ENCODE measurements around the gene HEMGN.

DNA sequence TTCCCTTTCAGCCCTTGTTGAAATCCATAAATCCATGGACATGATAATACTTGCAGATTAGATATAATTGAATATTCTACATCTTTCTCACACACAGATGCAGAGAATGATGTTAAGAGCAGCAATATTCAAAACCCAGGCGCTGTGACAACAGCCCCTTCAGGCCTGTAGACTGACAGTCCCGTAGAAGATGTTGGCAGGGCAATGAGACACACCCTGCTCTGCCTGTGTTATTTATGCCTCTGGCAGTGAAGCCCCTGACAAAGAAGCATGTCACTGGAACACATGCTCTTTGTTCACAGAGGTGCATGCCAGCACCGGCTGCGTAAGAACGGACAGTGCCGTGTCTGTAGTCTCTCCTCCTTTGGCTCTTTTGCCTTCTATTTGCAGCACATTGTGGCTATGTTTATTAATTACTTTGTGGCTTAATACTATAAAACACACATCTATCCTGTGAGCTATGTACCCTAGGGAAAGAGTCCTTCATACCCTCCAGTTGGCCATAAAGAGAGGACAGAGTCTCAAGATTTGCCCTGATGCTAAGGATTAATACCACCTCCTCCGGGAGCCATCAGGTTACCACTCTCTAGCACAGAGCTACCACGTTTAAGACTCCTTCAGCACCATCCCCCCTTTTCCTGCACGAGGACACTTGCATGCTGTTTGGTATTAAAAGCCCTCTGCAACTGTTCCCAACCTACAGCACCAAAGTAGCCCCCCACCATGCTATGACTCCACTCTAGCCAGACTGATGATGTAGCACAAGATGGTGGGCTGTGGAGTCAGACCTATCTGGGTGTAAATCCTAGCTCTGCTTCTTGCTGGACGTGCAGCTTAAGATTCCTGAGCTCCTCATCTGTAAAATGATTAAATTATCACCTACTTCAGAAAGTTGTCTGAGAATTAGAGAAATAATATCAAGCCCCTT is 43.2 kb upstream of the HEMGN start:
- TF ChIP-seq, protein P1, sequence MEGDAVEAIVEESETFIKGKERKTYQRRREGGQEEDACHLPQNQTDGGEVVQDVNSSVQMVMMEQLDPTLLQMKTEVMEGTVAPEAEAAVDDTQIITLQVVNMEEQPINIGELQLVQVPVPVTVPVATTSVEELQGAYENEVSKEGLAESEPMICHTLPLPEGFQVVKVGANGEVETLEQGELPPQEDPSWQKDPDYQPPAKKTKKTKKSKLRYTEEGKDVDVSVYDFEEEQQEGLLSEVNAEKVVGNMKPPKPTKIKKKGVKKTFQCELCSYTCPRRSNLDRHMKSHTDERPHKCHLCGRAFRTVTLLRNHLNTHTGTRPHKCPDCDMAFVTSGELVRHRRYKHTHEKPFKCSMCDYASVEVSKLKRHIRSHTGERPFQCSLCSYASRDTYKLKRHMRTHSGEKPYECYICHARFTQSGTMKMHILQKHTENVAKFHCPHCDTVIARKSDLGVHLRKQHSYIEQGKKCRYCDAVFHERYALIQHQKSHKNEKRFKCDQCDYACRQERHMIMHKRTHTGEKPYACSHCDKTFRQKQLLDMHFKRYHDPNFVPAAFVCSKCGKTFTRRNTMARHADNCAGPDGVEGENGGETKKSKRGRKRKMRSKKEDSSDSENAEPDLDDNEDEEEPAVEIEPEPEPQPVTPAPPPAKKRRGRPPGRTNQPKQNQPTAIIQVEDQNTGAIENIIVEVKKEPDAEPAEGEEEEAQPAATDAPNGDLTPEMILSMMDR (conservative IDR thresholded peaks at IDR 0.05 in 1 of 2, IDR thresholded peaks at IDR 0.05 in 1 of 2; ENCODE audit: extremely low read depth in 1 of 2, insufficient read depth in 1 of 2, low read depth in 1 of 2, low read length in 2 of 2): no peak
- no peak for TF ChIP-seq EZH2 (IDR thresholded peaks at IDR 0.05; ENCODE audit: borderline replicate concordance, low read length)

All from mammary epithelial cell (primary cell).